Neural progenitor cell (in vitro differentiated cells): ENCODE measurements around the gene SDK1.

Experiments
- CTCF ChIP-seq: fragments of 200-600 bp; sonication (generic); IDR thresholded peaks from 2 replicates; pipeline ENCODE4 v1.5.1; 2017; ENCODE audit warnings: antibody characterized with exemption, mild to moderate bottlenecking
- EZH2 ChIP-seq: fragments of 200-600 bp; sonication (generic); IDR thresholded peaks from 2 replicates; pipeline ENCODE4 v1.6.1; 2017; ENCODE audit warnings: antibody characterized with exemption, mild to moderate bottlenecking, moderate library complexity
- EZH2phosphoT487 ChIP-seq: fragments of 200-600 bp; sonication (generic); IDR thresholded peaks from 2 replicates; pipeline ENCODE4 v1.6.1; 2017; ENCODE audit warnings: antibody characterized with exemption

- no peak for TF ChIP-seq CTCF
- no peak for TF ChIP-seq EZH2
- no peak for TF ChIP-seq EZH2phosphoT487
Observed at GRCh38 chr7:3518546-3518945, 217.5 kb downstream of the SDK1 start.
